Uterus (tissue), 2 donors: Measurements from ENCODE around the gene PABPC1L.

Experiments
- POLR2A ChIP-seq, 2 donors: fragments of 450-650 bp; IDR thresholded peaks; one replicate each; pipeline ENCODE4 v1.6.1; 2016; ENCODE audit warnings: antibody characterized with exemption in 2 of 2, mild to moderate bottlenecking in 1 of 2, moderate library complexity in 1 of 2
- TF ChIP-seq, protein P1 (sequence below), 4 experiments: fragments of 200-600 bp in 2 of 4; fragments of 450-650 bp in 2 of 4; sonication (generic) in 2 of 4; IDR thresholded peaks; one replicate each; pipeline ENCODE4 v1.5.1; 2016 to 2019; ENCODE audit warnings: antibody characterized with exemption in 4 of 4, mild to moderate bottlenecking in 2 of 4, moderate library complexity in 1 of 4

DNA sequence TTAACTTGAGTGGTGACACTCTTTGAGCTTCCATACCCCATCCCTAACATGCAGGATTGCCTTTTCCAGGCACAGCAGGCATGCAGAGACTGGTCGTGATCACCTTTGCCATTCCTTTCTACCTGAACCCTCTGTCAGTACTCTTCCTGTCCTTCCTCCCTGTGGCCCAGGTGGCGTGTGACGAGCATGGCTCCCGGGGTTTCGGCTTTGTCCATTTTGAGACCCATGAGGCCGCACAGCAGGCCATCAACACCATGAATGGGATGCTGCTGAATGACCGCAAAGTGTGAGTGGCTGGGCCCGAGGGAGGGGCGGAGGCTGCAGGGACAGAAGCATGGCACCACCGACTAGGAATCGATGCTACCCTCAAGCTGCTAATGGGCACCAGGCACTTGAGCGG, 6.7 kb downstream of the PABPC1L start:
- TF ChIP-seq, protein P1, sequence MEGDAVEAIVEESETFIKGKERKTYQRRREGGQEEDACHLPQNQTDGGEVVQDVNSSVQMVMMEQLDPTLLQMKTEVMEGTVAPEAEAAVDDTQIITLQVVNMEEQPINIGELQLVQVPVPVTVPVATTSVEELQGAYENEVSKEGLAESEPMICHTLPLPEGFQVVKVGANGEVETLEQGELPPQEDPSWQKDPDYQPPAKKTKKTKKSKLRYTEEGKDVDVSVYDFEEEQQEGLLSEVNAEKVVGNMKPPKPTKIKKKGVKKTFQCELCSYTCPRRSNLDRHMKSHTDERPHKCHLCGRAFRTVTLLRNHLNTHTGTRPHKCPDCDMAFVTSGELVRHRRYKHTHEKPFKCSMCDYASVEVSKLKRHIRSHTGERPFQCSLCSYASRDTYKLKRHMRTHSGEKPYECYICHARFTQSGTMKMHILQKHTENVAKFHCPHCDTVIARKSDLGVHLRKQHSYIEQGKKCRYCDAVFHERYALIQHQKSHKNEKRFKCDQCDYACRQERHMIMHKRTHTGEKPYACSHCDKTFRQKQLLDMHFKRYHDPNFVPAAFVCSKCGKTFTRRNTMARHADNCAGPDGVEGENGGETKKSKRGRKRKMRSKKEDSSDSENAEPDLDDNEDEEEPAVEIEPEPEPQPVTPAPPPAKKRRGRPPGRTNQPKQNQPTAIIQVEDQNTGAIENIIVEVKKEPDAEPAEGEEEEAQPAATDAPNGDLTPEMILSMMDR (IDR thresholded peaks at IDR 0.05), result no peak
- no peak for TF ChIP-seq POLR2A (IDR thresholded peaks at IDR 0.05)
